Hepatocyte (in vitro differentiated cells): ENCODE data around the gene ABCE1. TPM values are rescaled to one million over a fixed set of nuclear protein-coding genes. Genes with fewer than 3 reads are reported as not detected.

Experiments
- DNase-seq: peaks from one replicate; pipeline ENCODE4 v3.0.0-alpha.2; 2016; ENCODE audit warnings: low spot score
- H2AFZ ChIP-seq: fragments of 200-600 bp; sonication (generic); 2 replicates; pipeline ENCODE4 v1.6.0; 2016; ENCODE audit warnings: antibody characterized with exemption, mild to moderate bottlenecking
- H3K27ac ChIP-seq: fragments of 200-600 bp; sonication (generic); 2 replicates; pipeline ENCODE4 v1.5.1; 2016; ENCODE audit warnings: mild to moderate bottlenecking
- H3K27me3 ChIP-seq: fragments of 200-600 bp; sonication (generic); 2 replicates; pipeline ENCODE4 v1.6.1; 2016
- H3K36me3 ChIP-seq: fragments of 200-600 bp; sonication (generic); replicated peaks from 2 replicates; pipeline ENCODE4 v1.5.1; 2016; ENCODE audit warnings: low read depth; ENCODE audit not compliant: insufficient read depth
- H3K4me1 ChIP-seq: fragments of 200-600 bp; sonication (generic); 2 replicates; pipeline ENCODE4 v1.5.1; 2016; ENCODE audit warnings: mild to moderate bottlenecking, moderate library complexity; ENCODE audit not compliant: insufficient read depth
- H3K4me2 ChIP-seq: fragments of 200-600 bp; sonication (generic); 2 replicates; pipeline ENCODE4 v1.6.0; 2016
- H3K4me3 ChIP-seq: fragments of 200-600 bp; sonication (generic); 2 replicates; pipeline ENCODE4 v1.5.1; 2016; ENCODE audit warnings: mild to moderate bottlenecking
- H3K79me2 ChIP-seq: fragments of 200-600 bp; sonication (generic); 2 replicates; pipeline ENCODE4 v1.6.0; 2017; ENCODE audit warnings: mild to moderate bottlenecking
- H3K9me2 ChIP-seq: fragments of 200-600 bp; sonication (generic); replicated peaks from 2 replicates; pipeline ENCODE4 v1.6.0; 2017; ENCODE audit warnings: mild to moderate bottlenecking; ENCODE audit not compliant: insufficient read depth
- H3K9me3 ChIP-seq: fragments of 200-600 bp; sonication (generic); 2 replicates; pipeline ENCODE4 v1.5.1; 2016; ENCODE audit warnings: low read depth, mild to moderate bottlenecking
- H4K20me1 ChIP-seq: fragments of 200-600 bp; sonication (generic); 2 replicates; pipeline ENCODE4 v1.6.0; 2016; ENCODE audit warnings: mild to moderate bottlenecking; ENCODE audit not compliant: insufficient read depth, poor library complexity, severe bottlenecking
- CTCF ChIP-seq: fragments of 200-600 bp; sonication (generic); IDR thresholded peaks from 2 replicates; pipeline ENCODE4 v1.5.1; 2016; ENCODE audit warnings: antibody characterized with exemption, mild to moderate bottlenecking; ENCODE audit not compliant: poor library complexity
- EZH2 ChIP-seq: fragments of 200-600 bp; sonication (generic); IDR thresholded peaks from 2 replicates; pipeline ENCODE4 v1.6.1; 2016; ENCODE audit warnings: antibody characterized with exemption, mild to moderate bottlenecking, borderline replicate concordance
- EZH2phosphoT487 ChIP-seq: fragments of 200-600 bp; sonication (generic); IDR thresholded peaks from one replicate; pipeline ENCODE4 v1.6.1; 2018; ENCODE audit warnings: antibody characterized with exemption, mild to moderate bottlenecking, low read depth, moderate library complexity; ENCODE audit not compliant: unreplicated experiment, severe bottlenecking
- WGBS: methylation state at CpG from one replicate; pipeline ENCODE4 v1.1.6; 2016; ENCODE audit warnings: low lambda C conversion rate; ENCODE audit errors: missing lambda C conversion rate; 5-methylcytosine and 5-hydroxymethylcytosine counted together
- polyA plus RNA-seq: library from polyadenylated mRNA; unstranded; fragments of >200 nt; fragmentation: Nextera tagmentation; extraction: Ambion mirVana; gene quantifications from 2 replicates; pipeline ENCODE4 v1.2.1, GENCODE V29; 2016
- total RNA-seq: library from RNA; depleted of rRNA; stranded (reverse); fragments of >200 nt; gene quantifications from 2 replicates; pipeline ENCODE4 v1.2.3, GENCODE V29; 2014

Gene ABCE1
- total and polyA plus RNA-seq, 2 experiments from 2014 or later = 24.3 to 82.4 TPM

GRCh38 chr4:145176641-145177432 lies 78.7 kb downstream of the ABCE1 start:
- no peak overlapping the region for H2AFZ ChIP-seq
- peaks cover 26% of the 10 kb centered on the region for H4K20me1 ChIP-seq
- H3K4me2 ChIP-seq = peak overlapping the region; percentile 79
- H3K9me2 ChIP-seq = no peaks in the 10 kb centered on the region
- 87% methylated on average over 9 of the region's 9 CpGs for WGBS
- peak overlapping the region; percentile 77 for H3K4me3 ChIP-seq
- peak overlapping the region; percentile 99 for H3K27ac ChIP-seq
- H3K4me1 ChIP-seq = peaks cover 18% of the 10 kb centered on the region
- H3K9me3 ChIP-seq = no peaks in the 10 kb centered on the region
- peaks cover 3% of the 10 kb centered on the region for H3K36me3 ChIP-seq
- TF ChIP-seq CTCF (no peak), EZH2phosphoT487 (no peak), EZH2 (no peak)
- peaks cover 74% of the 10 kb centered on the region for H3K79me2 ChIP-seq
- no peak for DNase-seq
- H3K27me3 ChIP-seq = no peaks in the 10 kb centered on the region

GRCh38 chr4:145177511-145177905 lies 79.4 kb downstream of the ABCE1 start:
- DNase-seq = peak; percentile 17
- TF ChIP-seq EZH2 (no peak), EZH2phosphoT487 (no peak), CTCF (no peak)
- peak overlapping the region; percentile 79 for H3K4me2 ChIP-seq
- H3K36me3 ChIP-seq = no peaks in the 10 kb centered on the region
- H4K20me1 ChIP-seq = peaks cover 26% of the 10 kb centered on the region
- WGBS = 16% methylated on average over 4 of the region's 4 CpGs
- no peaks in the 10 kb centered on the region for H3K9me3 ChIP-seq
- H3K9me2 ChIP-seq = no peaks in the 10 kb centered on the region
- H3K27ac ChIP-seq = peak overlapping the region; percentile 99
- peaks cover 68% of the 10 kb centered on the region for H3K79me2 ChIP-seq
- peak overlapping the region; percentile 77 for H3K4me3 ChIP-seq
- H2AFZ ChIP-seq = peak overlapping the region; percentile 84
- H3K4me1 ChIP-seq = peaks cover 18% of the 10 kb centered on the region
- no peaks in the 10 kb centered on the region for H3K27me3 ChIP-seq

- peak overlapping the region; percentile 77 for H3K4me3 ChIP-seq
- no peaks in the 10 kb centered on the region for H3K27me3 ChIP-seq
- no peaks in the 10 kb centered on the region for H3K36me3 ChIP-seq
- H3K4me2 ChIP-seq = peak overlapping the region; percentile 79
- no peaks in the 10 kb centered on the region for H3K9me2 ChIP-seq
- peaks cover 18% of the 10 kb centered on the region for H3K4me1 ChIP-seq
- peak overlapping the region; percentile 99 for H3K27ac ChIP-seq
- no peak for TF ChIP-seq CTCF
- no peak for TF ChIP-seq EZH2phosphoT487
- no peak for TF ChIP-seq EZH2
- WGBS = 10% methylated on average over 9 of the region's 9 CpGs
- DNase-seq = peak; percentile 10
- no peaks in the 10 kb centered on the region for H3K9me3 ChIP-seq
- H4K20me1 ChIP-seq = peaks cover 26% of the 10 kb centered on the region
- peaks cover 65% of the 10 kb centered on the region for H3K79me2 ChIP-seq
- H2AFZ ChIP-seq = peak overlapping the region; percentile 84
Observed at GRCh38 chr4:145177906-145178538, 79.9 kb downstream of the ABCE1 start.
